ENCODE results near the gene RBKS.

Gene RBKS

GRCh38 chr2:27830656-27831055 lies 59.5 kb downstream of the RBKS start:
- DNase-seq (ENCODE audit: low spot score) = no peak

GRCh38 chr2:27829791-27830190 lies 60.4 kb downstream of the RBKS start:
- no peak for DNase-seq (ENCODE audit: low spot score)

- no peak for DNase-seq (ENCODE audit: low spot score)
Observed at GRCh38 chr2:27828305-27828704, 61.9 kb downstream of the RBKS start.

- no peak for DNase-seq (ENCODE audit: low spot score)
Observed at GRCh38 chr2:27824401-27824800, 65.8 kb downstream of the RBKS start.

- DNase-seq (ENCODE audit: low spot score) = no peak
Observed at GRCh38 chr2:27823569-27823968, 66.6 kb downstream of the RBKS start.

GRCh38 chr2:27823135-27823534 lies 67.1 kb downstream of the RBKS start:
- no peak for DNase-seq (ENCODE audit: low spot score)

GRCh38 chr2:27822049-27822448 lies 68.1 kb downstream of the RBKS start:
- DNase-seq (ENCODE audit: low spot score) = no peak

GRCh38 chr2:27815860-27816438 lies 74.2 kb downstream of the RBKS start:
- DNase-seq (ENCODE audit: low spot score) = no peak

GRCh38 chr2:27814758-27815157 lies 75.4 kb downstream of the RBKS start:
- DNase-seq (ENCODE audit: low spot score) = no peak

- DNase-seq (ENCODE audit: low spot score) = no peak
Observed at GRCh38 chr2:27811768-27812167, 78.4 kb downstream of the RBKS start.

- DNase-seq (ENCODE audit: low spot score) = no peak
Observed at GRCh38 chr2:27810455-27810854, 79.7 kb downstream of the RBKS start.

GRCh38 chr2:27809761-27810241 lies 80.4 kb downstream of the RBKS start:
- DNase-seq (ENCODE audit: low spot score) = no peak

- no peak for DNase-seq (ENCODE audit: low spot score)
Observed at GRCh38 chr2:27808984-27809383, 81.2 kb downstream of the RBKS start.

- no peak for DNase-seq (ENCODE audit: low spot score)
Observed at GRCh38 chr2:27808418-27808817, 81.8 kb downstream of the RBKS start.

- DNase-seq (ENCODE audit: low spot score) = no peak
Observed at GRCh38 chr2:27807476-27807875, 82.7 kb downstream of the RBKS start.

GRCh38 chr2:27806311-27807059 lies 83.7 kb downstream of the RBKS start:
- no peak for DNase-seq (ENCODE audit: low spot score)

GRCh38 chr2:27805180-27805579 lies 85.0 kb downstream of the RBKS start:
- DNase-seq (ENCODE audit: low spot score) = no peak

GRCh38 chr2:27804146-27804545 lies 86.0 kb downstream of the RBKS start:
- DNase-seq (ENCODE audit: low spot score) = no peak

- DNase-seq (ENCODE audit: low spot score) = no peak
Observed at GRCh38 chr2:27803046-27803445, 87.1 kb downstream of the RBKS start.

- DNase-seq (ENCODE audit: low spot score) = no peak
Observed at GRCh38 chr2:27802547-27802946, 87.6 kb downstream of the RBKS start.

- no peak for DNase-seq (ENCODE audit: low spot score)
Observed at GRCh38 chr2:27800856-27801255, 89.3 kb downstream of the RBKS start.

- DNase-seq (ENCODE audit: low spot score) = no peak
Observed at GRCh38 chr2:27799646-27800010, 90.6 kb downstream of the RBKS start.

GRCh38 chr2:27798948-27799645 lies 91.1 kb downstream of the RBKS start:
- no peak for DNase-seq (ENCODE audit: low spot score)
